MG63 (cell line): ENCODE measurements around the gene APOA1. TPM values are rescaled to one million over a fixed set of nuclear protein-coding genes. Genes with fewer than 3 reads are reported as not detected.
A peak's percentile ranks its signal among the peaks of the same experiment; 100 is the strongest.

Experiments used
- DNase-seq: peaks from one replicate; pipeline ENCODE4 v3.0.0-alpha.2; 2020
- H3K27me3 ChIP-seq: fragments of 250-450 bp; sonication (Bioruptor Pico); 2 replicates; pipeline ENCODE4 v1.5.1; 2020; ENCODE audit warnings: mild to moderate bottlenecking, moderate library complexity
- H3K36me3 ChIP-seq: fragments of 250-450 bp; sonication (Bioruptor Pico); 2 replicates; pipeline ENCODE4 v1.5.1; 2020; ENCODE audit warnings: mild to moderate bottlenecking, moderate library complexity
- H3K4me3 ChIP-seq: fragments of 250-450 bp; sonication (Bioruptor Pico); 2 replicates; pipeline ENCODE4 v1.5.1; 2020; ENCODE audit warnings: mild to moderate bottlenecking, moderate library complexity
- H3K9me3 ChIP-seq: fragments of 250-450 bp; sonication (Bioruptor Pico); 2 replicates; pipeline ENCODE4 v1.5.1; 2020; ENCODE audit warnings: mild to moderate bottlenecking, moderate library complexity
- total RNA-seq: library from RNA; depleted of rRNA; stranded (reverse); fragments of >200 nt; shearing (Covaris generic); gene quantifications from 2 replicates; pipeline ENCODE4 v1.2.3, GENCODE V29; 2014; ENCODE audit warnings: low replicate concordance

The APOA1 gene
- total RNA-seq, 1 experiment from 2014 or later = not detected

- no peak for DNase-seq
- H3K9me3 ChIP-seq = no peaks in the 10 kb centered on the region; the same call in 1 of the 2 replicates
- H3K4me3 ChIP-seq = no peak overlapping the region
- peaks cover 45% of the 10 kb centered on the region for H3K36me3 ChIP-seq
- H3K27me3 ChIP-seq = no peaks in the 10 kb centered on the region
These were observed 27.1 kb upstream of the APOA1 start for GRCh38 chr11:116864531-116864930.

- peaks cover 42% of the 10 kb centered on the region for H3K36me3 ChIP-seq
- no peak overlapping the region for H3K4me3 ChIP-seq
- no peaks in the 10 kb centered on the region; the same call in 1 of the 2 replicates for H3K9me3 ChIP-seq
- no peaks in the 10 kb centered on the region for H3K27me3 ChIP-seq
- no peak for DNase-seq
These were observed 25.5 kb upstream of the APOA1 start for GRCh38 chr11:116862951-116863350.

GRCh38 chr11:116862185-116862584, 24.8 kb upstream of the APOA1 start:
- DNase-seq = no peak
- Histone ChIP-seq H3K27me3 (no peaks in the 10 kb centered on the region), H3K9me3 (no peaks in the 10 kb centered on the region; the same call in 1 of the 2 replicates), H3K36me3 (peaks cover 40% of the 10 kb centered on the region), H3K4me3 (no peak overlapping the region)

- no peak overlapping the region for H3K4me3 ChIP-seq
- DNase-seq = peak; percentile 61
- H3K36me3 ChIP-seq = peaks cover 40% of the 10 kb centered on the region
- no peaks in the 10 kb centered on the region; the same call in 1 of the 2 replicates for H3K9me3 ChIP-seq
- no peaks in the 10 kb centered on the region for H3K27me3 ChIP-seq
These were observed 24.1 kb upstream of the APOA1 start for GRCh38 chr11:116861539-116861938.

GRCh38 chr11:116860303-116860702, 22.9 kb upstream of the APOA1 start:
- Histone ChIP-seq H3K36me3 (peaks cover 37% of the 10 kb centered on the region), H3K4me3 (no peak overlapping the region), H3K27me3 (no peaks in the 10 kb centered on the region), H3K9me3 (no peaks in the 10 kb centered on the region; the same call in 1 of the 2 replicates)
- DNase-seq = no peak

GRCh38 chr11:116859175-116859574, 21.8 kb upstream of the APOA1 start:
- no peak overlapping the region for H3K4me3 ChIP-seq
- DNase-seq = no peak
- H3K36me3 ChIP-seq = peaks cover 34% of the 10 kb centered on the region
- H3K9me3 ChIP-seq = no peaks in the 10 kb centered on the region; the same call in 1 of the 2 replicates
- H3K27me3 ChIP-seq = no peaks in the 10 kb centered on the region

GRCh38 chr11:116857936-116858335, 20.5 kb upstream of the APOA1 start:
- Histone ChIP-seq H3K27me3 (no peaks in the 10 kb centered on the region), H3K36me3 (peaks cover 27% of the 10 kb centered on the region), H3K9me3 (no peaks in the 10 kb centered on the region), H3K4me3 (no peak overlapping the region)
- no peak for DNase-seq

GRCh38 chr11:116857316-116857715, 19.9 kb upstream of the APOA1 start:
- DNase-seq = no peak
- no peak overlapping the region for H3K4me3 ChIP-seq
- H3K27me3 ChIP-seq = no peaks in the 10 kb centered on the region
- peaks cover 27% of the 10 kb centered on the region for H3K36me3 ChIP-seq
- no peaks in the 10 kb centered on the region for H3K9me3 ChIP-seq

- no peak overlapping the region for H3K4me3 ChIP-seq
- H3K9me3 ChIP-seq = no peaks in the 10 kb centered on the region
- H3K36me3 ChIP-seq = peaks cover 27% of the 10 kb centered on the region
- no peak for DNase-seq
- no peaks in the 10 kb centered on the region for H3K27me3 ChIP-seq
These were observed 19.0 kb upstream of the APOA1 start for GRCh38 chr11:116856423-116856822.

- Histone ChIP-seq H3K36me3 (peaks cover 18% of the 10 kb centered on the region), H3K4me3 (no peak overlapping the region), H3K27me3 (no peaks in the 10 kb centered on the region), H3K9me3 (no peaks in the 10 kb centered on the region)
- no peak for DNase-seq
These were observed 18.0 kb upstream of the APOA1 start for GRCh38 chr11:116855413-116855812.

GRCh38 chr11:116853461-116854073, 16.1 kb upstream of the APOA1 start:
- H3K9me3 ChIP-seq = no peaks in the 10 kb centered on the region
- H3K36me3 ChIP-seq = peaks cover 18% of the 10 kb centered on the region
- no peak overlapping the region for H3K4me3 ChIP-seq
- no peaks in the 10 kb centered on the region for H3K27me3 ChIP-seq
- DNase-seq = peak; percentile 72

GRCh38 chr11:116852261-116853031, 15.0 kb upstream of the APOA1 start:
- Histone ChIP-seq H3K9me3 (no peaks in the 10 kb centered on the region), H3K4me3 (no peak overlapping the region), H3K36me3 (peaks cover 18% of the 10 kb centered on the region), H3K27me3 (no peaks in the 10 kb centered on the region)
- peak; percentile 62 for DNase-seq

GRCh38 chr11:116851626-116852025, 14.2 kb upstream of the APOA1 start:
- no peaks in the 10 kb centered on the region for H3K27me3 ChIP-seq
- H3K9me3 ChIP-seq = no peaks in the 10 kb centered on the region
- H3K4me3 ChIP-seq = no peak overlapping the region
- peaks cover 22% of the 10 kb centered on the region for H3K36me3 ChIP-seq
- DNase-seq = peak; percentile 26

- Histone ChIP-seq H3K4me3 (no peak overlapping the region), H3K9me3 (no peaks in the 10 kb centered on the region), H3K27me3 (no peaks in the 10 kb centered on the region), H3K36me3 (peaks cover 20% of the 10 kb centered on the region)
- no peak for DNase-seq
These were observed 12.1 kb upstream of the APOA1 start for GRCh38 chr11:116849486-116849885.

GRCh38 chr11:116849060-116849459, 11.6 kb upstream of the APOA1 start:
- no peak for DNase-seq
- H3K36me3 ChIP-seq = peaks cover 20% of the 10 kb centered on the region
- no peaks in the 10 kb centered on the region for H3K27me3 ChIP-seq

GRCh38 chr11:116847612-116848011, 10.2 kb upstream of the APOA1 start:
- H3K9me3 ChIP-seq = no peaks in the 10 kb centered on the region
- no peak overlapping the region for H3K4me3 ChIP-seq
- H3K36me3 ChIP-seq = peaks cover 27% of the 10 kb centered on the region
- no peak for DNase-seq
- H3K27me3 ChIP-seq = no peaks in the 10 kb centered on the region

More at GRCh38 chr11:116849060-116849459, 11.6 kb upstream of the APOA1 start:
- no peaks in the 10 kb centered on the region for H3K9me3 ChIP-seq
- no peak overlapping the region for H3K4me3 ChIP-seq

- Histone ChIP-seq H3K27me3 (no peaks in the 10 kb centered on the region), H3K9me3 (no peaks in the 10 kb centered on the region), H3K4me3 (no peak overlapping the region), H3K36me3 (peaks cover 27% of the 10 kb centered on the region)
- no peak for DNase-seq
These were observed 7.3 kb upstream of the APOA1 start for GRCh38 chr11:116844722-116845121.

- no peaks in the 10 kb centered on the region for H3K9me3 ChIP-seq
- H3K4me3 ChIP-seq = no peak overlapping the region
- DNase-seq = no peak
- H3K27me3 ChIP-seq = no peaks in the 10 kb centered on the region
- H3K36me3 ChIP-seq = peaks cover 26% of the 10 kb centered on the region
These were observed 6.2 kb upstream of the APOA1 start for GRCh38 chr11:116843661-116844060.
